Smooth muscle cell (in vitro differentiated cells): ENCODE data around the gene LRMDA. TPM values are rescaled to one million over a fixed set of nuclear protein-coding genes. Genes with fewer than 3 reads are reported as not detected.

Experiments used
- DNase-seq: peaks from one replicate; lab custom pipeline; 2025; ENCODE audit not compliant: unreplicated experiment; lab: John Stamatoyannopoulos, UW
- H2AFZ ChIP-seq: fragments of 200-600 bp; sonication (generic); 2 replicates; pipeline ENCODE4 v1.6.0; 2016; ENCODE audit warnings: antibody characterized with exemption, low read depth, mild to moderate bottlenecking
- H3F3A ChIP-seq: fragments of 200-600 bp; sonication (generic); 2 replicates; pipeline ENCODE4 v1.6.0; 2017; ENCODE audit warnings: antibody characterized with exemption, low read depth
- H3K27ac ChIP-seq: fragments of 200-600 bp; sonication (generic); 2 replicates; pipeline ENCODE4 v1.5.1; 2016; ENCODE audit warnings: low read depth, mild to moderate bottlenecking
- H3K27me3 ChIP-seq: fragments of 200-600 bp; sonication (generic); 2 replicates; pipeline ENCODE4 v1.6.1; 2016; ENCODE audit warnings: low read depth, mild to moderate bottlenecking
- H3K36me3 ChIP-seq: fragments of 200-600 bp; sonication (generic); 2 replicates; pipeline ENCODE4 v1.5.1; 2016; ENCODE audit warnings: low read depth
- H3K4me1 ChIP-seq: fragments of 200-600 bp; sonication (generic); 2 replicates; pipeline ENCODE4 v1.5.1; 2016; ENCODE audit warnings: low read depth
- H3K4me2 ChIP-seq: fragments of 200-600 bp; sonication (generic); 2 replicates; pipeline ENCODE4 v1.6.0; 2016; ENCODE audit warnings: mild to moderate bottlenecking
- H3K4me3 ChIP-seq: fragments of 200-600 bp; sonication (generic); 2 replicates; pipeline ENCODE4 v1.5.1; 2016; ENCODE audit warnings: mild to moderate bottlenecking
- H3K79me2 ChIP-seq: fragments of 200-600 bp; sonication (generic); 2 replicates; pipeline ENCODE4 v1.6.0; 2016; ENCODE audit warnings: low read depth, mild to moderate bottlenecking
- H3K9ac ChIP-seq: fragments of 200-600 bp; sonication (generic); 2 replicates; pipeline ENCODE4 v1.6.0; 2016; ENCODE audit warnings: low read depth
- H3K9me3 ChIP-seq: fragments of 200-600 bp; sonication (generic); replicated peaks from 2 replicates; pipeline ENCODE4 v1.5.1; 2016; ENCODE audit warnings: low read depth
- H4K20me1 ChIP-seq: fragments of 200-600 bp; sonication (generic); 2 replicates; pipeline ENCODE4 v1.6.0; 2016; ENCODE audit warnings: low read depth
- WGBS: methylation state at CpG from one replicate; pipeline ENCODE4 v1.1.7; 2016; ENCODE audit warnings: low lambda C conversion rate; 5-methylcytosine and 5-hydroxymethylcytosine counted together
- polyA plus RNA-seq: library from polyadenylated mRNA; unstranded; fragments of >200 nt; fragmentation: Nextera tagmentation; extraction: Ambion mirVana; gene quantifications from 2 replicates; pipeline ENCODE4 v1.2.1, GENCODE V29; 2016
- total RNA-seq: library from RNA; depleted of rRNA; stranded (reverse); fragments of >200 nt; gene quantifications from 2 replicates; pipeline ENCODE4 v1.2.3, GENCODE V29; 2014
- TF ChIP-seq, protein P1 (sequence below): fragments of 200-600 bp; sonication (generic); IDR thresholded peaks from 2 replicates; pipeline ENCODE4 v1.5.1; 2017; ENCODE audit warnings: borderline replicate concordance, mild to moderate bottlenecking, antibody characterized with exemption; ENCODE audit not compliant: insufficient read depth, poor library complexity, severe bottlenecking

Gene LRMDA
- total and polyA plus RNA-seq, 2 experiments from 2014 or later = 1.5 to 1.6 TPM

DNA sequence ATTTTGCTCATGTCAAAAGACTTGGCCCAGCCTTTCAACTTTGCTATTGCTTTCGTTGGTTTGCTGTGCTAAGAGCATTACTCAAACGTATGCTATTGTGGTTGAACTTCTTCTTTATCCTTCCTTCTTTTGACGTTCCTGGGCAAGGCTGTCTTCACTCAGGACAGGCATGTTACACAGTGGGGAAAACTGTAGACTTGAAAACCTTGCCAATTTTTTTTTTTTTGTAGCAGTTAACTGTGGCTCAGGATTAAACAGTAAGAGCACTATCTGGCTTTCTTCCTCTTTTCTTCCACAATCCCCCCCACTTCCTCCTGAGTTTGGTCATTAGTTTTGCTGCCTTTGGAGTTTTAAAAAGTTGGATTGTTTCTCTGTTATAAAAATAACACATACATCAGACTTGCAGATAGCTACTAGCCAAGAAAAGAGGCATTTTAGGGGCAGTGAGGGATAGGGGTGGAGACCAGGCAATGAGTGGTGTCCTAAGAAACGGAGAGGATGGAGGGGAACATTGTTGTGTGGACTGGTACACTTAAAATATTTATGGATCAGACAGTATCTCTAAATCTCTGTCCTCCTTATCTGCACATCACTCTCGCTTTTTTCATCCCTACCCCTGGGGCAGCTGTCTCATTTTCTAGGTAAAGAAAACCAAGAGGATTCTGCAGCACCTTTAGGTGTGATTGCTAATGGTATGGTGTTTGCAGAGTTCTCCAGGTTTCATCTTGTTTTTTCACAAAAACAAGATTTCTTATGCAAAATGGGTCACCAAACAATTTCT, 181.7 kb downstream of the LRMDA start:
- Histone ChIP-seq H3K4me1 (peaks cover 9% of the 10 kb centered on the region), H3K27me3 (peaks cover 3% of the 10 kb centered on the region), H3K9me3 (no peaks in the 10 kb centered on the region), H3K4me3 (no peak overlapping the region), H3K27ac (peak overlapping the region; percentile 52), H4K20me1 (no peaks in the 10 kb centered on the region), H3F3A (no peaks in the 10 kb centered on the region), H2AFZ (no peak overlapping the region), H3K9ac (peak overlapping the region; percentile 10), H3K79me2 (no peaks in the 10 kb centered on the region), H3K4me2 (peak overlapping the region; percentile 72), H3K36me3 (no peaks in the 10 kb centered on the region)
- TF ChIP-seq, protein P1, sequence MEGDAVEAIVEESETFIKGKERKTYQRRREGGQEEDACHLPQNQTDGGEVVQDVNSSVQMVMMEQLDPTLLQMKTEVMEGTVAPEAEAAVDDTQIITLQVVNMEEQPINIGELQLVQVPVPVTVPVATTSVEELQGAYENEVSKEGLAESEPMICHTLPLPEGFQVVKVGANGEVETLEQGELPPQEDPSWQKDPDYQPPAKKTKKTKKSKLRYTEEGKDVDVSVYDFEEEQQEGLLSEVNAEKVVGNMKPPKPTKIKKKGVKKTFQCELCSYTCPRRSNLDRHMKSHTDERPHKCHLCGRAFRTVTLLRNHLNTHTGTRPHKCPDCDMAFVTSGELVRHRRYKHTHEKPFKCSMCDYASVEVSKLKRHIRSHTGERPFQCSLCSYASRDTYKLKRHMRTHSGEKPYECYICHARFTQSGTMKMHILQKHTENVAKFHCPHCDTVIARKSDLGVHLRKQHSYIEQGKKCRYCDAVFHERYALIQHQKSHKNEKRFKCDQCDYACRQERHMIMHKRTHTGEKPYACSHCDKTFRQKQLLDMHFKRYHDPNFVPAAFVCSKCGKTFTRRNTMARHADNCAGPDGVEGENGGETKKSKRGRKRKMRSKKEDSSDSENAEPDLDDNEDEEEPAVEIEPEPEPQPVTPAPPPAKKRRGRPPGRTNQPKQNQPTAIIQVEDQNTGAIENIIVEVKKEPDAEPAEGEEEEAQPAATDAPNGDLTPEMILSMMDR = no peak
- WGBS = 13% methylated on average over 5 of the region's 5 CpGs
- DNase-seq = no peak

DNA sequence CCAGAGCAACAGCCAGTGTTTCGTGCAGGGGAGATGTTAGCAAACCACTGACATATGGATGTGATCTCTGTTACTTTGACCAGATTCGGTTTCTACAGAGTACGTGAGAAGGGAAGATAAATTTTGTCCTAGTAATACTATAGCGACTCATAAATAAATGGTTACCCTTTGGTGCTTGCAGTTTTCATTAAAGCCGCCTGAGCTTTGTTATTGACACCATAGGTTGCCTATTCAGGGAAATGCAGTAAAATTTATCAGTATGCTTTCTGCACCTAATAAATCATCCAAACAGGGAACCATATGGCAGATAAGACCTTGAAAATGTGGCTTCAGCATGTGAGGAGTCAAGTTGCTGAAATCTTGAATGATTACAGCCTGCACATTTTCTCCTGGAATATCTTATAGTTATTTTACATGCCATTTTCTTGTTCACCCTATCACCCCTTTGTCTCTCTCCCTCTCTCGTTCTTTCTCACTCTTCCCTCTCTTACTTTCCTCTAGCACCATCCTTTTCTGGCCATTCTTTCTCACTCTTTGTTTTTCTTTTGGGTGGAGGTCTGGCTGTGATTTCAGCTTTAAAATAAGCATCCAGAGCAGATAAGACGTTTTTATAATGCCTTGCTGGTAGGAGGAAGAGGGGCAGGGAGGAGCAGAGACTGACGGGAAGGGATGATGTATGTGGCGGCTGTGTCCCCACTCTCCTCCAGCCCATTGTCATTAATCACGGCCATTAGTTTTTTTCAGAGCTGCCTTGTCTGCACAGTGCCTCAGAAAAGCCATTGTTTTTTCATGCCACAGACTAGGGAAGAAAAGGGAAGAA, 182.5 kb downstream of the LRMDA start:
- no peaks in the 10 kb centered on the region for H3K79me2 ChIP-seq
- TF ChIP-seq, protein P1 = no peak
- H3K27me3 ChIP-seq = peaks cover 3% of the 10 kb centered on the region
- peak overlapping the region; percentile 34 for H3K9ac ChIP-seq
- H2AFZ ChIP-seq = no peak overlapping the region
- no peaks in the 10 kb centered on the region for H3K36me3 ChIP-seq
- DNase-seq = no peak
- no peaks in the 10 kb centered on the region for H3K9me3 ChIP-seq
- 14% methylated on average over 10 of the region's 10 CpGs for WGBS
- H3K4me1 ChIP-seq = peaks cover 9% of the 10 kb centered on the region
- peak overlapping the region; percentile 72 for H3K4me2 ChIP-seq
- H4K20me1 ChIP-seq = no peaks in the 10 kb centered on the region
- peak overlapping the region; percentile 52 for H3K27ac ChIP-seq
- H3K4me3 ChIP-seq = peak overlapping the region; percentile 15
- no peaks in the 10 kb centered on the region for H3F3A ChIP-seq

DNA sequence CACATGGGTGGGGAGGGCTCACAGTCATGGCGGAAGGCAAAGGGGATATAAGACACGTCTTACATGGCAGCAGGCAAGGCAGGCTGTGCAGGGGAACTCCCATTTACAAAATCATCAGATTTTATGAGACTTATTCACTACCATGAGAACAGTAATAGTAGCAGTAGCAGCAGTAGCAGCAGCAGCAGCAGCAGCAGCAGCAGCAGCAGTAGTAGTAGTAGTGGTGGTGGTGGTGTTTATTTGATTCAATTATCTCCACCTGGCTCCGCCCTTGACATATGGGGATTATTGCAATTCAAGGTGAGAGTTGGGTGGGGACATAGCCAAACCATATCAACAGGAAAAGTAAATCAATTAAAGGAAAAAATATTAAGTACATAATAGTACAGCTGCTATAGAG, 184.7 kb downstream of the LRMDA start:
- Histone ChIP-seq H4K20me1 (no peaks in the 10 kb centered on the region), H3K4me3 (no peak overlapping the region), H3K27ac (no peak overlapping the region), H3K79me2 (no peaks in the 10 kb centered on the region), H3K4me1 (peaks cover 9% of the 10 kb centered on the region), H3K4me2 (no peak overlapping the region), H3K27me3 (peaks cover 3% of the 10 kb centered on the region), H3F3A (no peaks in the 10 kb centered on the region), H3K9ac (no peak overlapping the region), H2AFZ (no peak overlapping the region), H3K9me3 (no peaks in the 10 kb centered on the region), H3K36me3 (no peaks in the 10 kb centered on the region)
- TF ChIP-seq, protein P1 = no peak
- WGBS = 92% methylated on average over 3 of the region's 3 CpGs
- no peak for DNase-seq
